Measurements from ENCODE around the gene RNF123.

The RNF123 gene

GRCh38 chr3:49689046-49689907, at the start of gene RNF123, which contains the start of gene MST1:
RNF123 (plus strand) TSS chr3:49689557; CDS start chr3:49691166, 1,609 bp downstream.
MST1 (minus strand) TSS chr3:49689474; CDS start chr3:49688691, 783 bp downstream.
- H3K27ac ChIP-seq = peak within 1 kb of the TSS; percentile 71
- TF ChIP-seq CTCF (IDR thresholded peaks at IDR 0.05) = no peak
- TF ChIP-seq ZFX (IDR thresholded peaks at IDR 0.05; ENCODE audit: borderline replicate concordance) = no peak

GRCh38 chr3:49641292-49641691, 48.1 kb upstream of the RNF123 start:
- TF ChIP-seq ZFX (IDR thresholded peaks at IDR 0.05; ENCODE audit: borderline replicate concordance) = no peak
- no peak for TF ChIP-seq CTCF (IDR thresholded peaks at IDR 0.05)
- H3K27ac ChIP-seq = no peak overlapping the region

- H3K27ac ChIP-seq = no peak overlapping the region
- TF ChIP-seq CTCF (IDR thresholded peaks at IDR 0.05) = no peak
- no peak for TF ChIP-seq ZFX (IDR thresholded peaks at IDR 0.05; ENCODE audit: borderline replicate concordance)
Observed at GRCh38 chr3:49641921-49642707, 47.2 kb upstream of the RNF123 start.

- no peak overlapping the region for H3K27ac ChIP-seq
- TF ChIP-seq CTCF (IDR thresholded peaks at IDR 0.05) = no peak
- no peak for TF ChIP-seq ZFX (IDR thresholded peaks at IDR 0.05; ENCODE audit: borderline replicate concordance)
Observed at GRCh38 chr3:49642708-49643145, 46.6 kb upstream of the RNF123 start.

- TF ChIP-seq CTCF (IDR thresholded peaks at IDR 0.05) = no peak
- no peak for TF ChIP-seq ZFX (IDR thresholded peaks at IDR 0.05; ENCODE audit: borderline replicate concordance)
Observed at GRCh38 chr3:49644684-49645083, 44.7 kb upstream of the RNF123 start.

GRCh38 chr3:49646236-49646635, 43.1 kb upstream of the RNF123 start:
- no peak overlapping the region for H3K27ac ChIP-seq
- no peak for TF ChIP-seq CTCF (IDR thresholded peaks at IDR 0.05)
- no peak for TF ChIP-seq ZFX (IDR thresholded peaks at IDR 0.05; ENCODE audit: borderline replicate concordance)

More at GRCh38 chr3:49644684-49645083, 44.7 kb upstream of the RNF123 start:
- H3K27ac ChIP-seq = no peak overlapping the region

All from 22Rv1 (cell line).